NCI-H748 treated with DMSO at 0.1 percent for 48 hours (cell line): Measurements from ENCODE around the gene AGO1.
"Not testable (repeated sequence)": the region's sequence is repeated elsewhere in the genome, so short reads cannot be mapped to it uniquely, and the experiment has no call there.

Source experiments
- DNase-seq: peaks from one replicate; lab custom pipeline; 2025; lab: John Stamatoyannopoulos, UW

The AGO1 gene

GRCh38 chr1:35923791-35924221 is 40.8 kb downstream of the AGO1 start:
- DNase-seq = no peak

GRCh38 chr1:35924838-35925237 is 41.8 kb downstream of the AGO1 start:
- DNase-seq = no peak

GRCh38 chr1:35925741-35926140 is 42.7 kb downstream of the AGO1 start:
- DNase-seq = no peak

- DNase-seq = no peak
Measured at GRCh38 chr1:35927472-35927871, 44.5 kb downstream of the AGO1 start.

GRCh38 chr1:35929730-35930592 is 47.0 kb downstream of the AGO1 start:
- DNase-seq = peak; percentile 31

GRCh38 chr1:35930593-35931445 is 47.8 kb downstream of the AGO1 start, which contains the start of gene AGO3:
AGO3 (plus strand) TSS chr1:35931105; CDS start chr1:35931427, 322 bp downstream.
- peak; percentile 51 for DNase-seq

- DNase-seq = no peak
Measured at GRCh38 chr1:35931446-35932157, 48.6 kb downstream of the AGO1 start.

- no peak for DNase-seq
Measured at GRCh38 chr1:35932158-35932636, 49.2 kb downstream of the AGO1 start.

GRCh38 chr1:35932941-35933340 is 49.9 kb downstream of the AGO1 start:
- no peak for DNase-seq

- DNase-seq = no peak
Measured at GRCh38 chr1:35935442-35936388, 52.7 kb downstream of the AGO1 start.

- DNase-seq = no peak
Measured at GRCh38 chr1:35936838-35937237, 53.8 kb downstream of the AGO1 start.

- DNase-seq = no peak
Measured at GRCh38 chr1:35939484-35939883, 56.5 kb downstream of the AGO1 start.

GRCh38 chr1:35945327-35945726 is 62.3 kb downstream of the AGO1 start:
- no peak for DNase-seq

GRCh38 chr1:35947547-35947946 is 64.5 kb downstream of the AGO1 start:
- no peak for DNase-seq

GRCh38 chr1:35958558-35958957 is 75.5 kb downstream of the AGO1 start:
- no peak for DNase-seq

- no peak for DNase-seq
Measured at GRCh38 chr1:35959304-35959703, 76.3 kb downstream of the AGO1 start.

GRCh38 chr1:35962952-35963351 is 79.9 kb downstream of the AGO1 start:
- DNase-seq = no peak

- not testable (repeated sequence) for DNase-seq
Measured at GRCh38 chr1:35964277-35964676, 81.3 kb downstream of the AGO1 start.

- no peak for DNase-seq
Measured at GRCh38 chr1:35968396-35968795, 85.4 kb downstream of the AGO1 start.

- DNase-seq = no peak
Measured at GRCh38 chr1:35971601-35972000, 88.6 kb downstream of the AGO1 start.

- not testable (repeated sequence) for DNase-seq
Measured at GRCh38 chr1:35972631-35973030, 89.6 kb downstream of the AGO1 start.
